Measurements from ENCODE around the gene ARHGAP32. TPM values are rescaled to one million over a fixed set of nuclear protein-coding genes. Genes with fewer than 3 reads are reported as not detected.

The ARHGAP32 gene
- total RNA-seq, 1 experiment from 2014 or later, result 62.6 TPM

GRCh38 chr11:129222158-129222557 is 30.0 kb upstream of the ARHGAP32 start:
- TF ChIP-seq CTCF (IDR thresholded peaks at IDR 0.05; ENCODE audit: unreplicated experiment), result no peak
- ChIA-PET POLR2A (interaction anchor here (1.8 to 3.9 kb wide), 4 partner anchors 12 to 78 kb away, joined by 8 to 40 read pairs (median 12); partner anchors contain the start of gene ARHGAP32), CTCF (no interaction called here)
- intact Hi-C loops (cut with micrococcal nuclease), result loop anchor here (5.0 kb wide), 2 partner anchors 55 to 105 kb away; no protein-coding TSS in a partner anchor
- H3K27me3 Mint-ChIP-seq (ENCODE audit: insufficient read depth, unreplicated experiment), result no peaks in the 10 kb centered on the region
- no peak overlapping the region for H3K4me3 Mint-ChIP-seq (ENCODE audit: unreplicated experiment)
- peaks cover 6% of the 10 kb centered on the region for H3K36me3 Mint-ChIP-seq (ENCODE audit: insufficient read depth, unreplicated experiment)
- peaks cover 22% of the 10 kb centered on the region for H3K4me1 Mint-ChIP-seq (ENCODE audit: insufficient read depth, unreplicated experiment)
- peaks cover 12% of the 10 kb centered on the region for H3K9me3 Mint-ChIP-seq (ENCODE audit: unreplicated experiment)
- no peak for DNase-seq (ENCODE audit: unreplicated experiment)
- no peak overlapping the region for H3K27ac Mint-ChIP-seq (ENCODE audit: low read depth, unreplicated experiment)
- BruUV-seq (replicated peaks), result no TSS peak

DNA sequence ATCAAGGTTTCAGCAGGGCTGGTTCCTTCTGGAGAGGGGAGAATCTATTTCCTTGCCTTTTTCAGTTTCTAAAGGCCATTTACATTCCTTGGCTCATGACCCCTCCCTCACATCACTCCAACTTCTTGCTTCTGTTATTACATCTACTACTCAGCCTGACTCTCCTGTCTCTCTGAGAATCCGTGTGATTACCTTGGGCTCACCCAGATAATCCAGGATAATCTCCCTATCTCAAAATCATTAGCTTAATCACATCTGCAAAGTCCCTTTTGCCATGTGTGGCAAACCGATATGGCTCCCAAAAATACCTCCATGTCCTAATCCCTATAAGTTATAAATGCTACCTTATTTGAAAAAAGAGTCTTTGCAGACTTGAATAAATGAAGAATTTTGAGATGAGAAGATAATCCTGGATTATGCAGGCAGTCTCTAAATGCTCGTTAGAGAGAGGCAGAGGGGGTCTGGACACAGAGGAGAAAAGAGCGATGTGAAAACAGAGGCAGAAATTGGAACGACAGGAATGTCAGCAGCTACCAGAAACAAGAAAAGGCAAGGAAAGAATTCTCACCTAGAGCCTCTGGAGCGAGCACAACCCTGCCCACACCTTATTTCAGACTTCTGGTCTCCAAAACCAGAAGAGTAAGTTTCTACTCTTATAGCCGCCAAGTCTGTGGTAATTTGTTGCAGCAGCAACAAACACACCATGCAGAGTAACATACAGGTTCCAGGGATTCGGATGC is 23.6 kb upstream of the ARHGAP32 start:
- BruUV-seq (replicated peaks), result no TSS peak
- intact Hi-C loops (cut with micrococcal nuclease), result no loop called here
- H3K27ac Mint-ChIP-seq (ENCODE audit: low read depth, unreplicated experiment), result no peak overlapping the region
- peak overlapping the region; percentile 3 for H3K4me3 Mint-ChIP-seq (ENCODE audit: unreplicated experiment)
- peaks cover 19% of the 10 kb centered on the region for H3K4me1 Mint-ChIP-seq (ENCODE audit: insufficient read depth, unreplicated experiment)
- no peak for DNase-seq (ENCODE audit: unreplicated experiment)
- CTCF ChIA-PET, result interaction anchor here (0.6 kb wide), 1 partner anchor 114 kb away, joined by 3 read pairs; no protein-coding TSS in a partner anchor
- H3K36me3 Mint-ChIP-seq (ENCODE audit: insufficient read depth, unreplicated experiment), result no peaks in the 10 kb centered on the region
- no peaks in the 10 kb centered on the region for H3K9me3 Mint-ChIP-seq (ENCODE audit: unreplicated experiment)
- POLR2A ChIA-PET, result no interaction called here
- H3K27me3 Mint-ChIP-seq (ENCODE audit: insufficient read depth, unreplicated experiment), result no peaks in the 10 kb centered on the region
- no peak for TF ChIP-seq CTCF (IDR thresholded peaks at IDR 0.05; ENCODE audit: unreplicated experiment)

- DNase-seq (ENCODE audit: unreplicated experiment), result no peak
- Mint-ChIP-seq H3K4me1 (ENCODE audit: insufficient read depth, unreplicated experiment) (peaks cover 19% of the 10 kb centered on the region), H3K27ac (ENCODE audit: low read depth, unreplicated experiment) (no peak overlapping the region), H3K4me3 (ENCODE audit: unreplicated experiment) (no peak overlapping the region), H3K36me3 (ENCODE audit: insufficient read depth, unreplicated experiment) (no peaks in the 10 kb centered on the region), H3K9me3 (ENCODE audit: unreplicated experiment) (no peaks in the 10 kb centered on the region), H3K27me3 (ENCODE audit: insufficient read depth, unreplicated experiment) (no peaks in the 10 kb centered on the region)
- no TSS peak for BruUV-seq (replicated peaks)
- no peak for TF ChIP-seq CTCF (IDR thresholded peaks at IDR 0.05; ENCODE audit: unreplicated experiment)
- CTCF ChIA-PET, result interaction anchor here (0.6 kb wide), 1 partner anchor 115 kb away, joined by 3 read pairs; no protein-coding TSS in a partner anchor
- POLR2A ChIA-PET, result no interaction called here
- intact Hi-C loops (cut with micrococcal nuclease), result no loop called here
Observed at GRCh38 chr11:129214710-129215295, 22.7 kb upstream of the ARHGAP32 start.

DNA sequence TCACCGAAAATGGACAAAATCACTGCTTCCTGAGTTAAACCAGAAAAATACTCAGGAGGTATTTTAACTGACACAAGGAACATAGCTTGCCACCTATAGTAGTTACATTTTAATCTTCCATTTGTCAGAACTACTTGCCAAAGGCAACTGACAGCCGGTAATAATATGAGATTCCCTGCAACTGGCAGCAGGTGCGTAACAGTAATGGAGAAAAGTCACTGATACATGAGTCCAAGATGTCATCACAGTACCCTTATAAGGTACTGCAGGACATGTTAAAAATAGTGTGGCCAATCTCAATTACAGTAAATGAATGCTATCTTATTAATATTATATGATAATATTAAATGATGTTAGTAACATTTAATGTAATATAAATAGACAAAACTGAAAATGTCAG is 21.1 kb upstream of the ARHGAP32 start:
- no peak for DNase-seq (ENCODE audit: unreplicated experiment)
- intact Hi-C loops (cut with micrococcal nuclease), result no loop called here
- ChIA-PET POLR2A (interaction anchor here (0.8 to 2.2 kb wide), 2 partner anchors 10 to 1696 kb away, joined by 3 to 9 read pairs; no protein-coding TSS in a partner anchor), CTCF (no interaction called here)
- Mint-ChIP-seq H3K27ac (ENCODE audit: low read depth, unreplicated experiment) (no peak overlapping the region), H3K9me3 (ENCODE audit: unreplicated experiment) (no peaks in the 10 kb centered on the region), H3K4me1 (ENCODE audit: insufficient read depth, unreplicated experiment) (peaks cover 24% of the 10 kb centered on the region), H3K27me3 (ENCODE audit: insufficient read depth, unreplicated experiment) (no peaks in the 10 kb centered on the region), H3K4me3 (ENCODE audit: unreplicated experiment) (no peak overlapping the region), H3K36me3 (ENCODE audit: insufficient read depth, unreplicated experiment) (no peaks in the 10 kb centered on the region)
- no TSS peak for BruUV-seq (replicated peaks)
- no peak for TF ChIP-seq CTCF (IDR thresholded peaks at IDR 0.05; ENCODE audit: unreplicated experiment)
